Body of pancreas (tissue), 4 donors: Measurements from ENCODE around the gene PCDH9.

Source experiments
- CTCF ChIP-seq, 7 experiments: fragments of 450-650 bp in 4 of 7; fragments of 200-600 bp in 3 of 7; sonication (generic) in 3 of 7; IDR thresholded peaks; one replicate each; pipeline ENCODE4 v1.5.1; 2016 to 2019; ENCODE audit warnings: antibody characterized with exemption in 7 of 7
- POLR2A ChIP-seq, 3 donors: fragments of 450-650 bp; IDR thresholded peaks; one replicate each; pipeline ENCODE4 v1.6.1; 2016; ENCODE audit warnings: antibody characterized with exemption in 3 of 3, mild to moderate bottlenecking in 2 of 3

GRCh38 chr13:66585669-66586203 lies 644.4 kb downstream of the PCDH9 start:
- TF ChIP-seq CTCF (IDR thresholded peaks at IDR 0.05) (no peak), POLR2A (IDR thresholded peaks at IDR 0.05) (no peak)
